Immature natural killer cell (primary cell): ENCODE measurements around the gene FRG2B. TPM values are rescaled to one million over a fixed set of nuclear protein-coding genes. Genes with fewer than 3 reads are reported as not detected.
"Not testable (repeated sequence)": the region's sequence is repeated elsewhere in the genome, so short reads cannot be mapped to it uniquely, and the experiment has no call there.

ENCODE experiments used
- DNase-seq, 3 donors: peaks; one replicate each; pipeline ENCODE4 v3.0.0; 2022; ENCODE audit warnings: mixed read lengths in 1 of 3
- H3K27ac Mint-ChIP-seq, 6 donors: one replicate each; pipeline ENCODE4 v1.8.0; 2020; ENCODE audit warnings: mixed read lengths in 6 of 6, mild to moderate bottlenecking in 5 of 6, inconsistent platforms in 4 of 6, moderate library complexity in 3 of 6
- H3K27me3 Mint-ChIP-seq, 3 donors: one replicate each; pipeline ENCODE4 v1.8.0; 2020 to 2021; ENCODE audit warnings: low read depth in 3 of 3, mild to moderate bottlenecking in 3 of 3, mixed read lengths in 3 of 3, moderate library complexity in 3 of 3, inconsistent platforms in 1 of 3
- H3K36me3 Mint-ChIP-seq, 3 donors: one replicate each; pipeline ENCODE4 v1.8.0; 2020; ENCODE audit warnings: mixed read lengths in 3 of 3, inconsistent platforms in 2 of 3, mild to moderate bottlenecking in 2 of 3
- H3K4me1 Mint-ChIP-seq, 2 donors: one replicate each; pipeline ENCODE4 v1.8.0; 2020; ENCODE audit warnings: inconsistent platforms in 2 of 2, mild to moderate bottlenecking in 2 of 2, mixed read lengths in 2 of 2, moderate library complexity in 1 of 2
- H3K4me3 Mint-ChIP-seq, 5 donors: one replicate each; pipeline ENCODE4 v1.8.0; 2020; ENCODE audit warnings: mild to moderate bottlenecking in 5 of 5, mixed read lengths in 5 of 5, inconsistent platforms in 3 of 5, moderate library complexity in 3 of 5
- H3K9me3 Mint-ChIP-seq, 6 donors: one replicate each; pipeline ENCODE4 v1.8.0; 2020; ENCODE audit warnings: mild to moderate bottlenecking in 6 of 6, mixed read lengths in 6 of 6, inconsistent platforms in 4 of 6, moderate library complexity in 3 of 6
- polyA plus RNA-seq, 3 donors: library from polyadenylated mRNA; unstranded; fragments of 300-500 nt; fragmentation: Illumina TruSeq; gene quantifications; one replicate each; pipeline ENCODE4 v1.2.3, GENCODE V29; 2021

Gene FRG2B
- polyA plus RNA-seq, result not detected

DNA sequence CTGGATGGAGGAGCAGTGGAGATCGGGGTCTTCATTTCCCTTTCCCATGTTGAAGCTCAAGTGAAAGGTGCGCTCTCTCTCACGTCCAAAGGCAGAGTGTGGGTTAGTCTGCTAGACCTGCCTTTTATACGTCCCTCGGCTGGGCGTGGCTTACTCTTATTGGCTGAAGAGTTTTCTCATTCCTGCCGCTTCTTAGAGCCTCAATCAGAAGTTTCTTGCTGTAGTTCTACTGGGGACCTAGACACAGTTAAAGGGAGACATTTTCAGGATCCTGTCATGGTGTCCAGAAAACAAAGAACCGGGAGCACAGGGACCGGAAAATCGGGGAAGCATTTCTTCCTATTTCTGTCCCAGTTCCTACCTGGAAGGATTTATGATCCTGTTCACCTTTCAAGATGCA is at the start of gene FRG2B:
Gene FRG2B (minus strand): TSS at position 101 of the 400 bp plus-strand sequence. CDS start 53 bp downstream, at position 48.
- not testable (repeated sequence) for H3K9me3 Mint-ChIP-seq, H3K4me1 Mint-ChIP-seq, H3K27me3 Mint-ChIP-seq

DNA sequence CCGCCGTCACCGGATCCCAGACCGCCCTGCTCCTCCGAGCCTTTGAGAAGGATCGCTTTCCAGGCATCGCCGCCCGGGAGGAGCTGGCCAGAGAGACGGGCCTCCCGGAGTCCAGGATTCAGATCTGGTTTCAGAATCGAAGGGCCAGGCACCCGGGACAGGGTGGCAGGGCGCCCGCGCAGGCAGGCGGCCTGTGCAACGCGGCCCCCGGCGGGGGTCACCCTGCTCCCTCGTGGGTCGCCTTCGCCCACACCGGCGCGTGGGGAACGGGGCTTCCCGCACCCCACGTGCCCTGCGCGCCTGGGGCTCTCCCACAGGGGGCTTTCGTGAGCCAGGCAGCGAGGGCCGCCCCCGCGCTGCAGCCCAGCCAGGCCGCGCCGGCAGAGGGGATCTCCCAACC is 40.9 kb upstream of the FRG2B start:
- not testable (repeated sequence) for H3K4me1 Mint-ChIP-seq, DNase-seq, H3K36me3 Mint-ChIP-seq, H3K4me3 Mint-ChIP-seq, H3K27me3 Mint-ChIP-seq, H3K9me3 Mint-ChIP-seq, H3K27ac Mint-ChIP-seq

More for the DNA sequence above, at the start of gene FRG2B:
- H3K27ac Mint-ChIP-seq, H3K36me3 Mint-ChIP-seq, H3K4me3 Mint-ChIP-seq, DNase-seq: not testable (repeated sequence)

DNA sequence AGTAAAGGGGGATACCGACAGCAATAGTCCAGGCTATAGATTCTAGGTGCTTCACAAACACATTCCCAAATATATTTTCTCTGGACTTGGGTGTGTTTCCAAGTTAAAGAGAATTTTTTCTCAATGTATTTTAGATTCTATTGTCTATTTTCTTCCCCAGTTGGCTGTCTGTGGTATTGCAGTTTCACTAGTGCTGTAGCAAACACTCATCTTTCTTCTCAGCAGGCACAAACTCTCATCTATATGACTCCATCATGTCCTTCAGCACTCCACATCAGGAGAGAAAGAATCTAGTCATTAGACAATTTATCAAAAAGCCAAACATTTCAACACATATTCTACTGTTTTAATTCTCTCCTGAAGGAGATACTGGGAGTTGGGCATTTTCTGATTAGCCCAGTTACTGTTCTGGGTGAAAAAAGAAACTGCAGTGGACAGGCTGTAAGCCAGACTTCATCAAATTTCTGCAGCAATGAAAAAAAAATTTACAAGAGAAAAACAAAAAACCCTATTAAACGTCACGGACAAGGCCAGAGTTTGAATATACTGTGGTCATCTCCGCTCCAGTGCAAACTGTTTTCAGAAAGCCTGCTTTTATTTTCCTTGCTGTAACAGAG is 37.1 kb upstream of the FRG2B start:
- not testable (repeated sequence) for H3K36me3 Mint-ChIP-seq, DNase-seq, H3K4me3 Mint-ChIP-seq, H3K27ac Mint-ChIP-seq, H3K4me1 Mint-ChIP-seq, H3K27me3 Mint-ChIP-seq, H3K9me3 Mint-ChIP-seq

DNA sequence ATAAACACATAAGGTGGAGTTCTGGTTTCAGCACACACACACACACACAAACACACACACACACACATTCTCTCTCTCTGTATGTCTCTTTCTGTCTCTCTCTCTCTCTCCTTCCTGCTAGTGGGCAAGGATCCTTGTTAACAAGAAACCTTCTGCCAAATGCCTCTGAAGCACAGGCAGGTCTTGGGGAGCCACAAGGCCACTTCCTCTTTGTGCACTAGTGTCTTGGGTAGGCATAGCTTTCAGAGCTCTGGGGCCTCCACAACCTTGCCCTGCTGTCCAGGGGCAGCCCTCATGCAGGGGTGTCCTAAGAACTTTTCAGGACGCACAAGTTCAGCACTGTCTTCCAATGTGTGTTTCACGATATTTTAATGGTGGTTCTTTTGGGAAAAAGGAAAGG is 34.5 kb upstream of the FRG2B start:
- not testable (repeated sequence) for H3K27ac Mint-ChIP-seq, H3K27me3 Mint-ChIP-seq

DNA sequence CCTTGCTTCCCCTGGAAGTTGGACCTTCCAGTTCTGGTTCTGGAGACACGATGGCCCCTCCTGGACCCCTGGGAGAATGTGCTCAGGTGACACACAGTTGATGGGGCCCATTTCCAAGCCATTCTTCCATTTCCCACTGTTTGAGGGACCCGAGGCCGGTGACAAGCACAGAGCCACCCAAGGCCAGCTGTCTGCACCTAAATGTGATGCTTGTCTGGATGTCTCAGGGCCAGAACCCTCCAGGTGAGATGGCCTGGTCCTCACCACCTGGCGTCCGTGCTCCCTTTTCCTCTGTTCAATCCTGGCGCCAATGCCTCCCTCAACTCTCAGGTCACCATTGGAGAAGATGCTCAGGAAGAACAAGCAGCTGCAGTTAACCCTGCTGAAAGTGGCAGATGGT is 33.9 kb upstream of the FRG2B start:
- not testable (repeated sequence) for H3K9me3 Mint-ChIP-seq, H3K36me3 Mint-ChIP-seq, H3K27ac Mint-ChIP-seq, DNase-seq, H3K4me1 Mint-ChIP-seq, H3K27me3 Mint-ChIP-seq, H3K4me3 Mint-ChIP-seq

More for the DNA sequence above, 34.5 kb upstream of the FRG2B start:
- not testable (repeated sequence) for H3K4me1 Mint-ChIP-seq, H3K9me3 Mint-ChIP-seq, H3K36me3 Mint-ChIP-seq, DNase-seq
- H3K4me3 Mint-ChIP-seq, result peak overlapping the region in 1 of 5 donors; percentile 42

DNA sequence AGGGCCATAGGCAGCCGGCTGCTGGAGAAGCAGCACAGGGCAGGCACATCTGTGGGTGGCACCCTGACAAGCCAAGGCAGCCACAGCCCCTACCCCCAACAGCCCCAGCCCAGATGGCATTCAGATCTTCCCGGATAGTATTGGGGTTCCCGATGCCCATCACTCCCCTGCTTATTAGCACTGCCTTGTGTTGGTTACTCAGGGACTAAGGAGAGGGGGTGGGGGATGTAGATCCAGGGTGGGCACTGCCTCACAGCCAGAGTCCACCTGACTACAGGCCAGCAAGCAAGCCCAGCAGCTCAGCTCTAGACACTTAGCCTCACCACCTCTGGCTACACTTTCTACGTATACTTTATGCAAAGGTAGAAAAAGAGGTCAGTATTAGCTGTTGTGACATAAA is 30.7 kb upstream of the FRG2B start:
- not testable (repeated sequence) for H3K27me3 Mint-ChIP-seq, DNase-seq, H3K4me1 Mint-ChIP-seq, H3K27ac Mint-ChIP-seq, H3K36me3 Mint-ChIP-seq, H3K9me3 Mint-ChIP-seq, H3K4me3 Mint-ChIP-seq

DNA sequence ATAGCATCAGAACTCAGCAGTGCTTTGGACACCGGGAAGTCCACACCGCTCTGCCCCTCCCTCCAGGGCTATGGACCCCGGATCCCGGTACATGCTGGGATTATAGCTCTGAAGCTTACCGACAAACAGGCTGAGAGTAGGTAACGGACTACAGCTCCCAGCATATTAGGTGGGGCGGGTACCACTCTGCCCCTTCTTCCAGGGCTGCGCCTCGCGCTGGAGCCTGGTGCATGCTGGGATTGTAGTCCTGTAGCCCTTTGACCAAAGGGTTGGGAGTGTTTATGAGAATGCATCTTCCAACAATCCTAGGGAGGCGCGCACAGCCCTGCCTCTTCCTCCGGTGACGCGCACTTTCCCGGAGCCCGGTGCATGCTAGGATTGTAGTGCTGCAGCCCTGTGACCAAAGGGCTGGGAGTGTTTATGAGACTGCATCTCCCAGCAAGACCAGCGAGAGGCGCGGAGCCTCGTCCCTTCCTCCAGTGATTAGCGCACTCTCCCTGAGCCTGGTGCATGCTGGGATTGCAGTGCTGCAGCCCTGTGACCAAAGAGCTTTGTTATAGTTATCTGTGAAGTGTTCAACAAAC is 22.4 kb upstream of the FRG2B start:
- not testable (repeated sequence) for H3K27me3 Mint-ChIP-seq, H3K9me3 Mint-ChIP-seq, DNase-seq, H3K4me3 Mint-ChIP-seq, H3K36me3 Mint-ChIP-seq, H3K27ac Mint-ChIP-seq, H3K4me1 Mint-ChIP-seq

DNA sequence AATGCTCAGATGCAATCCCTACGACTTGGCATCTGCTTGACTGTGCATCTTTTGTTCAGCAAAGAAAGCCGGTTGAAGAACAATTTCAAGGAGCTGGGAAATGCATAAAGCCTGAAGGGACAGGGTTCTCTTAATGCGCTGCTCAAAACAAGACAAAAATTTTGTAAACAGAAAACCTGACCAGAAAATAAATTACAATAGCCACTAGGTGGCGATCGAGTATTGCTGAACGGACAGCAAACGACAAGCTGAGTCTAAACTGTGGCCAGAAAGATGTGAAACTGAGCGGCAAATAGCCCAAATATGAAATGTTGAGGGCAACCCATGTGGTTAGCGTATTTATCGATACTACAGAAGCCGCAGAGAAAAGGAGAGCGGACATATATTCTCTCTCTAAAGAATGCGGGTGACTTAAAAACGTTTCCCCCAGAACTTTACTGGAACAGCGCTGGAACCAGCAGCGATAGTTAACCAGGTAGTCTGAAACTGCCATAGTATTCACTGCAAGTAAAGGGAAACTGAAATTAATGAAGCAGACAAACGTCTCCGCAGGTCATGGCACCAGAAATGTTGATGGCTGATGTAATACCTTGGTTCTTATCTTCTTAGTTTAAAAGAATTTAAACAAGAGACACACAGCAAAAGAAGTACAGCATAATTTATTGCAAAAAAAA is 20.6 kb upstream of the FRG2B start:
- not testable (repeated sequence) for H3K4me1 Mint-ChIP-seq, H3K9me3 Mint-ChIP-seq, H3K36me3 Mint-ChIP-seq, H3K27me3 Mint-ChIP-seq, H3K27ac Mint-ChIP-seq
- peak; percentile 34 to 57 (median 43) for DNase-seq
- peak overlapping the region in 4 of 5 donors; percentile 24 to 60 (median 56) for H3K4me3 Mint-ChIP-seq

DNA sequence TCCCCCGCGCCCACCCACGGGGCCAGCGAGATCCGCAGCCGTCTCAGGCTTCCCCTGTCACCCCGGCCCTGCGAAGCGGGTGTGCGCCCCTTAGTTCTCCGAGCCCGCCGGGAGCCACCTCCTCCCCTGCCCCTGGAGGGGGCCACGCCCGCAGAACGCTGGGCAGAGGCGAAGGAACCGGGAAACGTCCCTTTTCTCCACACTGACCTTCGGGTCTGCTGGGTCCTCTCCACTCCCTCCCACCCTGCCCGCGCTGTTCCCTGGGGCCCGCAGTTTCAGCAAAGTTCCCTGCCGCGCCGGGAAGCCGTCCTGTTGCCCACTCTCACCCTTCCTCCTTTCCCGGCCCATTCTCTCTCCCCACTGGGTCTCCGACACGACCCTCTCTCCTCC is 11.2 kb upstream of the FRG2B start:
- H3K27ac Mint-ChIP-seq, H3K36me3 Mint-ChIP-seq, H3K27me3 Mint-ChIP-seq, H3K9me3 Mint-ChIP-seq, DNase-seq, H3K4me1 Mint-ChIP-seq: not testable (repeated sequence)
- H3K4me3 Mint-ChIP-seq, result peak overlapping the region in 1 of 5 donors; percentile 54

DNA sequence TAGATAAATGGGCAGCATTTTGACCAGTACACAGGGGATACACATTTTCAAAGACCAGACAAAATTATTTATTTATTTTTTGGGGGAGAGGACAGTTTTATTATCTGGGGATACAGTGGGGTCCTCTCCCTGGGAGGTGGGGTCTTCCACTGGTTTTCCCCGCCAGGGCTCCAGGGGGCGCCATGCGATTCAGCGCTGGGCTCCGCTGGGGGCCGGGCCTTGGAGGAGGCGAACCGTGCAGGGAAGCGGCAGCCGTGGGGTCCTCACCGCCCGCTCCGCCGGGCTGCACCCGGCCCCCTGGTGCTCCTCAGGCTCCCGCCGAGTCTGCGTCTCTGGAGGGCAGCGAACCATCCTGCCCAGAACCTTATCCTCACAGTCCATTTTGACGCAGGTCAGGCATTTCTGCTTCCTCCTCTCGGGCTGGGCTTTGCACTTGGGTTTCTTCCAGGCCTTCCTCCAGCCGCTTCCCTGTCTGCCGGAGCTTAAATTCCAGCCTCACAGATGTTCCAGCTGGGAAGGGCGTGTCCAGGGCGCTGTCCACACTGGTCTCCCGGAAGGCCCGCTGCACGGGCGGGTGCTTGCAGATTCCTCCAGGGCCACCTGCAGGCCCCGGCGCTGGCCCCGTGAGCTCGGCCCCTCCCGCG is 10.7 kb upstream of the FRG2B start:
- H3K27ac Mint-ChIP-seq, H3K9me3 Mint-ChIP-seq, H3K36me3 Mint-ChIP-seq, H3K27me3 Mint-ChIP-seq, H3K4me1 Mint-ChIP-seq: not testable (repeated sequence)
- peak overlapping the region in 4 of 5 donors; percentile 49 to 65 (median 55) for H3K4me3 Mint-ChIP-seq
- peak in 2 of 3 donors; percentile 9 to 13 for DNase-seq

DNA sequence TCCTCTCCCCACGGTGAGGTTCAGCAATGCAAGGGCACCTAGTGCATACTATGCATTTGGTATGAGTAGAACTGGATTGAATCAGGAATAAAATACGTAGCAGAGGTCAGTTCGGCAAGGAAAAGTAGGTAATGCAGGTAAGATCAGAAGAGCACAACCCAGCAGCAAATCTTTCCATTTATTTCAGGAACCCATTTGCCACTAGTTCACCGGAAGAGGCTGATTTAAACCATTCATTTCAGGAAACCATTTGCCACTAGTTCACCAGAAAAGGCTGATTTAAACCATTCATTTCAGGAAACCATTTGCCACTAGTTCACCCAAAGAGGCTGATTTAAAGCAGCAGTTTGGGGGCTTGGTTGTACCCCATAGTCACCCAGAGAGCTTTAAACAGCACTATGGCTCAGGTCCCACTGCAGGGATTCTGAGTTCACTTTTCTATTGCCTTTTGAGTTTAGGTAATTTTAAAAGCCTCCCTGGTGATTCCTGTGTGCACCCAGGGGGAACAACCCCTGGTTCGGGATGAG is 4.2 kb upstream of the FRG2B start:
- H3K27ac Mint-ChIP-seq, H3K9me3 Mint-ChIP-seq, H3K27me3 Mint-ChIP-seq, H3K4me3 Mint-ChIP-seq, H3K36me3 Mint-ChIP-seq, DNase-seq, H3K4me1 Mint-ChIP-seq: not testable (repeated sequence)

DNA sequence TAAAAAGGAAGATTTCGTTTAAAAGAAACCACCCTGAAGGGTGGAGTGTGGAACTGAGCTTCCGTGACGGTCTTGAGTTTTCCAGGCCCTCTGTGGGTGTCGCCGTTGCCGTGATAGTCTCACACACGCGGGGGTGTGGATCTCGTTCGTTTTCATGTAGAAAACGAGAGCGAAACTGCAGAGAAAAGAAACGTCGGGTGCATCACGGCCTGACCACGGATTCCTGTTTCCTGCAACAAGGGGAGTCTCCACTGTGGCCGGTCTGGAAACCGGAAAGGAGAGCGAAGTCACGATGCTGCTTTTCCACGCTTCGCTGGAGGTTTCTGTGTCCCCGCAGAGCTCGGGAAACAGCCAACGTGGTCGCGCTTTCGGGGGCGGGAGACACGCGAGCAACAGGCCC is 4.1 kb downstream of the FRG2B start:
- DNase-seq, H3K36me3 Mint-ChIP-seq, H3K4me3 Mint-ChIP-seq, H3K4me1 Mint-ChIP-seq, H3K27ac Mint-ChIP-seq, H3K9me3 Mint-ChIP-seq: not testable (repeated sequence)
- H3K27me3 Mint-ChIP-seq, result peaks cover 0 to 13% (median 6%) of the 10 kb centered on the region in 3 donors

DNA sequence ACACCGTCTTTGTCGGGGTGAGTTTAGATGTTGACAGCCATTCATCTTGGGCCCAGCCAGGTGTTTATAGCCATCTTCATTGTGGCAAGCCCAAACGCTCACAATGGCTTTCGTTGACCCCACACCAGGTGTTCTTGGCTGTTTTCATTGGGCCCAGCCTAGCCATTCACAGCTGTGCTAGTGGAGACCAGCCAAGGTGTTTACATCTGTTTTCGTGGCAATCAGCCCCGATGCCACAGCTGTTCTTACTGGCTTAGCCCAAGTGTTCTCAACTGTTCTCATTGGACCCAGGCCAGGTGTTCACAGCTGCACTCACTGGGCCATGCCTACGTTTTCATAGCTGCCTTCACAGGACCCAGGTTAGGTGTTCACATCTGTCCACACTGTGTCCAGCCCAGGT is 7.7 kb downstream of the FRG2B start:
- H3K27me3 Mint-ChIP-seq, result peaks cover 0 to 13% (median 6%) of the 10 kb centered on the region in 3 donors
- H3K27ac Mint-ChIP-seq, result no peak overlapping the region

DNA sequence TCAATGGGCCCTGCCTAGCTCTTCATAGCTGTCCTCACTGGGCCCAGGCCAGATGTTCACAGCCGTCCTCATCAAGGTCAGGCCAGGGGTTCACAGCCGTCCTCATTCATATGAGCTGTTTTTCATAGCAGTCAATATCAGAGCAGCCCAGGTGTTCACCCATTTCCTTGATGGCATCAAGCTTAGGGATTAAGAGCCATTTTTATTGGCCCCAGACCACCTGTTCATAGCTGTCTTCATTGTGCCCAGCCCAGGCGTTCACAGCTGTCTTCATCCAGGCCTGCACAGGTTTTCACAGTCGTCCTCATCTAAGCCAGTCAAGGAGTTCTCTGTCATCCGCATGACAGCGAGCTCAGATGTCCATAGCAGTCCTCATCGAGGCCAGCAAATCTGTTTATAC is 9.4 kb downstream of the FRG2B start:
- Mint-ChIP-seq H3K4me1 (no peaks in the 10 kb centered on the region), H3K4me3 (no peak overlapping the region), H3K36me3 (no peaks in the 10 kb centered on the region), H3K27ac (no peak overlapping the region), H3K27me3 (peaks cover 0 to 20% (median 6%) of the 10 kb centered on the region in 3 donors), H3K9me3 (no peaks in the 10 kb centered on the region)
- DNase-seq, result no peak

More for the DNA sequence above, 7.7 kb downstream of the FRG2B start:
- Mint-ChIP-seq H3K36me3 (no peaks in the 10 kb centered on the region), H3K4me3 (no peak overlapping the region), H3K4me1 (peaks cover 0 to 2% of the 10 kb centered on the region in 2 donors), H3K9me3 (no peaks in the 10 kb centered on the region)
- DNase-seq, result no peak
